Activated CD8-positive, alpha-beta T cell treated with anti-CD3 and anti-CD28 coated beads, Interleukin-2, amount 10 ng/mL, durations not matched to agents 7 days and 5 days (primary cell): ENCODE measurements around the gene NHP2. TPM values are rescaled to one million over a fixed set of nuclear protein-coding genes. Genes with fewer than 3 reads are reported as not detected.
A peak's percentile ranks its signal among the peaks of the same experiment; 100 is the strongest.

Experiments
- ATAC-seq: fragments of 150-1000 bp; cut with Tn5 transposase; one replicate; pipeline ENCODE4 v1.10.0; 2021; ENCODE audit warnings: moderate library complexity
- CTCF ChIA-PET: fragments of 350-600 bp; sonication (Branson Sonifier 250); formaldehyde crosslinking; loops from one replicate; lab custom pipeline; 2021; ENCODE audit warnings: antibody characterized with exemption; lab: Charles Lee
- POLR2A ChIA-PET: fragments of 350-600 bp; sonication (Branson Sonifier 250); formaldehyde crosslinking; loops from one replicate; lab custom pipeline; 2021; ENCODE audit warnings: antibody characterized with exemption; lab: Charles Lee
- DNase-seq: peaks from one replicate; pipeline ENCODE4 v3.0.0-alpha.2; 2020
- H3K27ac Mint-ChIP-seq: one replicate; pipeline ENCODE4 v1.8.0; 2021; ENCODE audit warnings: mild to moderate bottlenecking, mixed read lengths
- H3K27me3 Mint-ChIP-seq: one replicate; pipeline ENCODE4 v1.8.0; 2021; ENCODE audit warnings: low read depth, mixed read lengths
- H3K36me3 Mint-ChIP-seq: one replicate; pipeline ENCODE4 v1.8.0; 2021; ENCODE audit warnings: low read depth, mixed read lengths
- H3K4me1 Mint-ChIP-seq: one replicate; pipeline ENCODE4 v1.8.0; 2021; ENCODE audit warnings: low read depth, mixed read lengths
- H3K4me3 Mint-ChIP-seq: one replicate; pipeline ENCODE4 v1.8.0; 2021; ENCODE audit warnings: mild to moderate bottlenecking, mixed read lengths
- H3K9me3 Mint-ChIP-seq: one replicate; pipeline ENCODE4 v1.8.0; 2022; ENCODE audit warnings: mixed read lengths; ENCODE audit not compliant: insufficient read depth
- total RNA-seq, 2 experiments: library from RNA; stranded (reverse); gene quantifications; one replicate each; pipeline ENCODE4 v1.2.3, GENCODE V29; 2021

NHP2 gene
- total RNA-seq, 2 experiments from 2014 or later, result 176 to 184 TPM

- Mint-ChIP-seq H3K4me3 (no peak overlapping the region), H3K9me3 (no peaks in the 10 kb centered on the region), H3K4me1 (peaks cover 39% of the 10 kb centered on the region)
These were observed 33.6 kb downstream of the NHP2 start for GRCh38 chr5:178119915-178120606.

GRCh38 chr5:178117923-178118701 is 35.6 kb downstream of the NHP2 start:
- H3K27me3 Mint-ChIP-seq, result peaks cover 2% of the 10 kb centered on the region
- CTCF ChIA-PET, result interaction anchor here (1.2 to 1.9 kb wide), 2 partner anchors 27 to 35 kb away, joined by 4 to 5 read pairs; partner anchors contain the start of gene NHP2
- ATAC-seq (no peak), DNase-seq (no peak)
- POLR2A ChIA-PET, result no interaction called here
- no peak overlapping the region for H3K27ac Mint-ChIP-seq
- no peaks in the 10 kb centered on the region for H3K36me3 Mint-ChIP-seq
- no peak overlapping the region for H3K4me3 Mint-ChIP-seq
- peaks cover 50% of the 10 kb centered on the region for H3K4me1 Mint-ChIP-seq
- H3K9me3 Mint-ChIP-seq, result no peaks in the 10 kb centered on the region

More at GRCh38 chr5:178119915-178120606, 33.6 kb downstream of the NHP2 start:
- Mint-ChIP-seq H3K36me3 (no peaks in the 10 kb centered on the region), H3K27ac (no peak overlapping the region), H3K27me3 (no peaks in the 10 kb centered on the region)
- DNase-seq (no peak), ATAC-seq (no peak)
- ChIA-PET POLR2A (interaction anchor here (0.6 to 1.5 kb wide), 3 partner anchors 11 to 92 kb away, joined by 3 to 12 read pairs (median 3); partner anchors contain the start of gene RMND5B), CTCF (interaction anchor here (1.0 to 3.2 kb wide), 24 partner anchors 9 to 84 kb away, joined by 3 to 42 read pairs (median 8); partner anchors contain the start of genes HNRNPAB, NHP2 and RMND5B)

DNA sequence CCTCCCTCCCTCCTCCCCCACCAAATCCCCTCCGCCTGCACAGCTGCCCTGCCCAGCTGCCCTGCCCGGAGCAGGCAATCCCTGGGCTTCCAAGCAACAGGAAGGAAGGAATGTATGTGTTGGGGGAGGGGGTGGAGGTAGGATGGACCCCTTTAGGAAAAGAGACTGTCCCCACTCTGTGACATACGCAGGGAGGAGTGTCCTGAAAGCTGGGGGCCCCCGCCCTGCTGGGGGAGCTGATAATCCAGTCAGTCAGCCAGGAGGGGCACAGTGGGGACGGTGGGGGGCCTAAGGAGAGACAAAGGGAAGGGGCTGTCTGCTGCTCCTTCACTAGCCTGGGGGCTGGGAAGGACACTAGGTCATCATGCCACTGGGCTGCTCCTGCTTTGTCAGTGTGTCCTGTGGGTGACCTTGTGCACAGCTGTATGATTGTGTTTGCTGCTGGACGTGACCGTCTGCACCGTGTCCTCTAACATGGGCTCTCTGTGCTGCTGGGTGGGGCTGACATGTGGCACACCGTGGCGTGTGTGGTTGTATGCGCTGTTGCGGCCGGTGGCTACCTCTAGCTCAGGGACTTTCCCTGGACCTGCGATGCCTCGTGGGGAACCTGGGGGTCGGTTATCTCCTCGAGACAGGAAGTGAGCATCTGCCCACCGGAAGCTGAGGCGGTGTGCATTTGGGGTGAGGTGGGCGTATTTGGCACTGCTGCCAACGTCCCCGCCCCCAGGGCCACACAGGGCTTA is 37.4 kb downstream of the NHP2 start:
- ChIA-PET CTCF (interaction anchor here (1.0 to 1.9 kb wide), 5 partner anchors 8 to 41 kb away, joined by 3 to 12 read pairs (median 4); partner anchors contain the start of gene NHP2), POLR2A (interaction anchor here (0.5 to 2.0 kb wide), 3 partner anchors 11 to 88 kb away, joined by 3 to 7 read pairs (median 5); partner anchors contain the start of genes HNRNPAB and RMND5B)
- H3K36me3 Mint-ChIP-seq, result no peaks in the 10 kb centered on the region
- peak overlapping the region; percentile 77 for H3K4me3 Mint-ChIP-seq
- ATAC-seq (peak; percentile 58), DNase-seq (peak; percentile 88)
- no peaks in the 10 kb centered on the region for H3K9me3 Mint-ChIP-seq
- H3K27ac Mint-ChIP-seq, result peak overlapping the region; percentile 84
- peaks cover 51% of the 10 kb centered on the region for H3K4me1 Mint-ChIP-seq
- peaks cover 13% of the 10 kb centered on the region for H3K27me3 Mint-ChIP-seq

DNA sequence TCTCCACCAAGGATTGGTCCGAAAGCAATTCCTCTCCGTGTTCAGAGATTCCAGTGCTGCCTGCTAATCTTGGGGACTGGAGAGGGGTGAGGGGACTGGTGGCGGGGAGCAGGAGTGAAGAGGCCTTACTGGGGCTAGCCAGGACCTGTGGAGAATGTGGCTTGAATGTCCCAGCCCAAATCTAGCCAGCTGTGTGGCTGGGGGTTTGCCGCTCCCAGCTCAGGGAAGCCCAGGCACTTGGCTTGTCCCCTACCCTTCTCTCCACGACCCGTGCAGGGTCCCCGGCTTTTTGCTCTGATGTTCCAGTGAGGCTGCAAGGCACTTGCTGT is 37.9 kb downstream of the NHP2 start:
- CTCF ChIA-PET, result interaction anchor here (1.0 to 1.9 kb wide), 4 partner anchors 31 to 41 kb away, joined by 4 to 12 read pairs (median 4); partner anchors contain the start of gene NHP2
- Mint-ChIP-seq H3K36me3 (no peaks in the 10 kb centered on the region), H3K27ac (peak overlapping the region; percentile 77), H3K27me3 (peaks cover 16% of the 10 kb centered on the region), H3K9me3 (no peaks in the 10 kb centered on the region), H3K4me3 (peak overlapping the region; percentile 77), H3K4me1 (peaks cover 45% of the 10 kb centered on the region)
- ATAC-seq (no peak), DNase-seq (no peak)
- POLR2A ChIA-PET, result interaction anchor here (0.6 to 2.0 kb wide), 2 partner anchors 18 to 89 kb away, joined by 3 to 7 read pairs; partner anchors contain the start of gene HNRNPAB

GRCh38 chr5:178115136-178115813 is 38.4 kb downstream of the NHP2 start:
- Mint-ChIP-seq H3K4me3 (peak overlapping the region; percentile 77), H3K27me3 (peaks cover 21% of the 10 kb centered on the region), H3K4me1 (peaks cover 41% of the 10 kb centered on the region), H3K36me3 (no peaks in the 10 kb centered on the region), H3K27ac (peak overlapping the region; percentile 77), H3K9me3 (no peaks in the 10 kb centered on the region)
- ATAC-seq (peak; percentile 24), DNase-seq (peak; percentile 66)
- POLR2A ChIA-PET, result interaction anchor here (0.6 to 2.0 kb wide), 2 partner anchors 18 to 89 kb away, joined by 3 to 7 read pairs; partner anchors contain the start of gene HNRNPAB
- CTCF ChIA-PET, result interaction anchor here (1.0 to 1.2 kb wide), 3 partner anchors 31 to 39 kb away, joined by 3 to 4 read pairs (median 4); no protein-coding TSS in a partner anchor

DNA sequence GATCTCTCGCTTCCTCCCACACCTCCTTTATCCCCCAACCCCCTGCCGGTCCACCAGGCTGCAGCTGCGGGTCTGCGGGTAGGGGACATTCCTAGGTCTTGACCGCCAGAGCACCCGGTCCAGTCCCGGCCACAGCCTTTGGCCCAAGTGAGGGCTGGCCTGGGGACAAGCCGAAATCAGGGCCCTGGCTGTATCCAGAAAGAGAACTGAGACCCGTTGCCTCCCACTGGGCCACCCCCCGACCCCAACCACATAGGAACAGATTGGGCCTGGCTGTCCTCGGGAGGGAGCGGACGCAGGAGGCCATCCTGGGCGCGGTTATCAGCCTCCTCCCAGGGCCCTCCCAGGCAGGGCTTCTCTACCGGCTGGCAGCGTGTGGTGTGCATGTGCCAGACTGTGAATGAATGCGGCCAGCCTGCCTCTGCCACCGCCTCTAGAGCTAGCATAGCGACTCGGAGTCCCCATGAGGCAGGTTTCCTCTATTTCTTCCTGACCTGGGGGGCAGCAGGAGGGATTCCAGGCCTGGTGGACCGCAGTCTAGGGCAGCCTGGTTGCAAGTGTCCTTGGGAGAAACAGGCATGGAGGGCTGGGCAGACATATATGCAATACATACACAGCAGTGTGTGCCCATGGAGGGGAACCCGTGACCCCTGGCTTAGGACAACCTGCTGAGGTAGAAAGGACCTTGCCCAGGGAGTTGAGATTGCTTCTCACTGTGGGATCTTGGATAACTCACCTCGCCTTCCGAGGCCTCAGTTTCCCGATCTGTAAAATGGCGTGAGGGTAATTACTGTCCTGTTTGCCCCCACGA is 39.2 kb downstream of the NHP2 start:
- CTCF ChIA-PET, result interaction anchor here (1.0 to 1.3 kb wide), 4 partner anchors 9 to 39 kb away, joined by 3 to 4 read pairs (median 4); partner anchors contain the start of gene NHP2
- POLR2A ChIA-PET, result no interaction called here
- peak overlapping the region; percentile 43 for H3K27ac Mint-ChIP-seq
- H3K4me3 Mint-ChIP-seq, result peak overlapping the region; percentile 77
- H3K36me3 Mint-ChIP-seq, result no peaks in the 10 kb centered on the region
- no peaks in the 10 kb centered on the region for H3K9me3 Mint-ChIP-seq
- peaks cover 22% of the 10 kb centered on the region for H3K27me3 Mint-ChIP-seq
- peak; percentile 57 for DNase-seq
- peaks cover 41% of the 10 kb centered on the region for H3K4me1 Mint-ChIP-seq
- peak; percentile 34 for ATAC-seq

DNA sequence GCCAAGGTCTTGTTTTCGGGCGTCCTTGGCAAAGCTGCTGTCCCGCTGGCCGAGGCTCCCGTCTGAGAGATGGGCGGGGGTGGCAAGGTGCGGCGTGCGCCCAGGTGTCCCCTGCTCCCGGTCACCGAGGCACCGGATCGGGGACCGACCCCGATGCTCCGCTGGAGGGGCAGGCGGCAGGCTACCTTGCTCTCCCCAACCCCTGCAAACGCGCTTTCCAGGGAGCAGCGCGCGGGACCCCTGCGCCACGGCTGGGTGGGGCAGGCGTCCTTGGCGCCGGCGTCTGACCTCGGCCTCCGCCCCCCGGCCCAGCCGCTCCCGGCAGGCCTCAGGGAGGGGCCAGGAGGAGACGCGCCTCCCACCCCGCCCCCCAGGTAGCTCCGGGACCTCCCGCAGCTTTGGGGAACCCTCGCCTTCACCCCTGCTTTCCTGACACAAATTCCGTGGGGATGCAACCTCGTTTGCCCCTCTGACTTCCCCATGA is 39.8 kb downstream of the NHP2 start:
- DNase-seq (no peak), ATAC-seq (peak; percentile 3)
- ChIA-PET POLR2A (no interaction called here), CTCF (interaction anchor here (1.0 to 1.3 kb wide), 4 partner anchors 10 to 40 kb away, joined by 3 to 4 read pairs (median 4); partner anchors contain the start of gene NHP2)
- no peaks in the 10 kb centered on the region for H3K36me3 Mint-ChIP-seq
- H3K4me3 Mint-ChIP-seq, result peak overlapping the region; percentile 77
- H3K9me3 Mint-ChIP-seq, result no peaks in the 10 kb centered on the region
- H3K27ac Mint-ChIP-seq, result peak overlapping the region; percentile 43
- H3K27me3 Mint-ChIP-seq, result peaks cover 22% of the 10 kb centered on the region
- H3K4me1 Mint-ChIP-seq, result peaks cover 44% of the 10 kb centered on the region

DNA sequence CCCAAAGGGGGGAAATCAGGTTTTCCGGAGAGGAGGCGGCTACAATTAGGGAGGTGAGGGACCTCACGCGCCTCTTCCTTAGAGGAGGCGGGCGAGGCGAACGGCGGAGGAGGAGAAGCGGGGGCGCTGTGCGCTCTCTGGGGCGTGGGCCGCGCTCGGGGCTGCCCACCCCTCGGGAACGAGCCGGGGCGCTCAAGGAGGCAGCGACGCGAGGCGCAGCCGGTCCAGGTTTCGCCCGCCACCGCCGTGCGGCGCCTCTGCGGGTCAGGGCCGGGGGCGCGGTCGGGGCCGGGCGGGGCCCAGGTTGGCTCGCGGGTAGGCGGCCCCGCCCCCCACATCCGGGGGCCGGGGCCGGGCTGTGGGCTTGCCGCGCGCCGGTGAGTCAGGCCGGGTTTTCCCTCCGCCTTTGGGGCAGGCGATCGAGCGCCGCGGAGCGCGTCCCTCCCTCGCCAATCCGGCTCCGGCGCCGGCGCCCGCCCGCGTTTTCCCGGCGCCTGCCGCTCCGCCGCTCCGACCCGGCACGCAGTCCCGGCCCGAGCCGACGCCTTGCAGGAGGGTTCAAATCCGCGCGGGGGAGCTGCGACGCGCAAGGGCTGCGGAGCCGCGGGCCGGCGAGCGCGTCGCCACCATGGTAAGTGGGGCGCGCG is 40.4 kb downstream of the NHP2 start, which contains the start of gene N4BP3:
N4BP3 (plus strand) TSS at position 392 of the 647 bp plus-strand sequence. CDS start 6,052 bp downstream, outside the sequence.
- CTCF ChIA-PET, result interaction anchor here (1.1 to 1.3 kb wide), 2 partner anchors 10 to 41 kb away, joined by 3 to 4 read pairs; partner anchors contain the start of gene NHP2
- peaks cover 49% of the 10 kb centered on the region for H3K4me1 Mint-ChIP-seq
- POLR2A ChIA-PET, result no interaction called here

GRCh38 chr5:178112545-178112944 is 41.1 kb downstream of the NHP2 start:
- H3K27ac Mint-ChIP-seq, result peak overlapping the region; percentile 67
- peaks cover 49% of the 10 kb centered on the region for H3K4me1 Mint-ChIP-seq
- peak overlapping the region; percentile 78 for H3K4me3 Mint-ChIP-seq
- ChIA-PET POLR2A (no interaction called here), CTCF (no interaction called here)
- ATAC-seq (no peak), DNase-seq (no peak)
- peaks cover 22% of the 10 kb centered on the region for H3K27me3 Mint-ChIP-seq
- H3K36me3 Mint-ChIP-seq, result no peaks in the 10 kb centered on the region
- H3K9me3 Mint-ChIP-seq, result no peaks in the 10 kb centered on the region

More for the DNA sequence above, 40.4 kb downstream of the NHP2 start, which contains the start of gene N4BP3:
- peak; percentile 81 for DNase-seq
- Mint-ChIP-seq H3K9me3 (no peaks in the 10 kb centered on the region), H3K27ac (peak within 1 kb of the TSS; percentile 67), H3K36me3 (no peaks in the 10 kb centered on the region), H3K4me3 (peak within 1 kb of the TSS; percentile 78), H3K27me3 (peaks cover 22% of the 10 kb centered on the region)
- peak; percentile 64 for ATAC-seq
